Gastroesophageal sphincter (tissue), 3 donors: ENCODE results near the gene ADAMTS1.
"Not testable (repeated sequence)": the region's sequence is repeated elsewhere in the genome, so short reads cannot be mapped to it uniquely, and the experiment has no call there.

Source experiments
- CTCF ChIP-seq, 4 experiments: fragments of 200-600 bp in 2 of 4; fragments of 450-650 bp in 2 of 4; sonication (generic) in 1 of 4; IDR thresholded peaks; one replicate each; pipeline ENCODE4 v1.5.1; 2017 to 2019; ENCODE audit warnings: antibody characterized with exemption in 4 of 4, mild to moderate bottlenecking in 2 of 4, moderate library complexity in 2 of 4
- POLR2A ChIP-seq, 2 donors: fragments of 450-650 bp; IDR thresholded peaks; one replicate each; pipeline ENCODE4 v1.6.1; 2017; ENCODE audit warnings: antibody characterized with exemption in 2 of 2, mild to moderate bottlenecking in 2 of 2, moderate library complexity in 1 of 2
- POLR2AphosphoS5 ChIP-seq: sonication (generic); formaldehyde crosslinking; IDR thresholded peaks from one replicate; pipeline ENCODE4 v1.6.1; 2017; ENCODE audit warnings: antibody characterized with exemption

DNA sequence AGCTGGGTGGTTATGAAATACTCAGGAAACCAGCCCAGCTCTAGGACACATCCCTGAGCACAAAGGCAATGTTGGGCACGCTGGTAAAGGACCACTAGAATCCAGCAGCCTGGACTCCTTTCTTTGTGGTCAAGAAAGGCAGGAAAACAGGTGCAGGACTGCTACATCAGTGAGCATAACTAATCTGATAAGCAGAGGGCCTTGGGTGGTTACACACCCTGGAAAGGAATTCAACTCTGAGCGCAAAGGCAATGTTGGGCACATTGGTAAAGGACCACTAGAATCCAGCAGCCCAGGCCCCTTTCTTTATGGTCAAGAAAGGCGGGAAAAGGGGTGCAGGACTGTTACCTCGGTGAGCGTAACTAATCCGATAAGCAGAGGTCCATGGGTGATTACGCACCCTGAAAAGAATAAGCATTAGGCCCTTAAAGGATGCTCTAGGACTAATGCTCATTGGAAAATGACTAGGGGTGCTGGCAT is 11.7 kb upstream of the ADAMTS1 start:
- TF ChIP-seq CTCF (IDR thresholded peaks at IDR 0.05); POLR2AphosphoS5; POLR2A (IDR thresholded peaks at IDR 0.05): not testable (repeated sequence)
